Gastroesophageal sphincter (tissue), 3 donors: ENCODE results near the gene BAHCC1.

Experiments
- CTCF ChIP-seq, 4 experiments: fragments of 200-600 bp in 2 of 4; fragments of 450-650 bp in 2 of 4; sonication (generic) in 1 of 4; IDR thresholded peaks; one replicate each; pipeline ENCODE4 v1.5.1; 2017 to 2019; ENCODE audit warnings: antibody characterized with exemption in 4 of 4, mild to moderate bottlenecking in 2 of 4, moderate library complexity in 2 of 4
- EP300 ChIP-seq: sonication (generic); formaldehyde crosslinking; IDR thresholded peaks from one replicate; pipeline ENCODE4 v1.6.1; 2017; ENCODE audit warnings: antibody characterized with exemption, mild to moderate bottlenecking
- POLR2A ChIP-seq, 2 donors: fragments of 450-650 bp; IDR thresholded peaks; one replicate each; pipeline ENCODE4 v1.6.1; 2017; ENCODE audit warnings: antibody characterized with exemption in 2 of 2, mild to moderate bottlenecking in 2 of 2, moderate library complexity in 1 of 2
- POLR2AphosphoS5 ChIP-seq: sonication (generic); formaldehyde crosslinking; IDR thresholded peaks from one replicate; pipeline ENCODE4 v1.6.1; 2017; ENCODE audit warnings: antibody characterized with exemption

- TF ChIP-seq CTCF (IDR thresholded peaks at IDR 0.05) (no peak), POLR2AphosphoS5 (no peak), EP300 (no peak), POLR2A (IDR thresholded peaks at IDR 0.05) (no peak)
These were observed 48.0 kb downstream of the BAHCC1 start for GRCh38 chr17:81443269-81443668.
